ENCODE data around the gene SMURF2.
"Not testable (repeated sequence)": the region's sequence is repeated elsewhere in the genome, so short reads cannot be mapped to it uniquely, and the experiment has no call there.

- TF ChIP-seq CTCF, POLR2A (IDR thresholded peaks at IDR 0.05): not testable (repeated sequence)
Measured at GRCh38 chr17:64604532-64604931, 57.6 kb downstream of the SMURF2 start.
